GM12878 (cell line): ENCODE measurements around the gene PLA2G12B. TPM values are rescaled to one million over a fixed set of nuclear protein-coding genes. Genes with fewer than 3 reads are reported as not detected.

Experiments
- ATAC-seq: fragments of 200-7000 bp; cut with Tn5 transposase; 3 replicates; pipeline ENCODE4 v1.9.1; 2020; ENCODE audit warnings: mild to moderate bottlenecking, moderate library complexity
- BruUV-seq: library from RNA; stranded (reverse); fragments of 400-500 nt; replicated peaks from 2 replicates; lab custom pipeline; 2021; lab: Mats Ljungman, UMichigan
- CTCF ChIA-PET: fragments of 300-600 bp; sonication (Branson Sonifier 250); formaldehyde crosslinking; extraction: SDS; loops from one replicate; lab custom pipeline; 2021; ENCODE audit warnings: inconsistent platforms; lab: Yijun Ruan, JAX
- POLR2A ChIA-PET: fragments of 350-600 bp; formaldehyde crosslinking; extraction: SDS; loops from one replicate; lab custom pipeline; 2021; ENCODE audit warnings: inconsistent platforms; lab: Charles Lee
- RAD21 ChIA-PET: fragments of 300-600 bp; sonication (Branson Sonifier 250); formaldehyde crosslinking; loops from one replicate; lab custom pipeline; 2023; ENCODE audit warnings: antibody characterized with exemption; ENCODE audit not compliant: unreplicated experiment; lab: Charles Lee
- SMC1A ChIA-PET: fragments of 300-600 bp; sonication (Branson Sonifier 250); formaldehyde crosslinking; loops from one replicate; lab custom pipeline; 2023; ENCODE audit not compliant: unreplicated experiment, uncharacterized antibody; lab: Charles Lee
- DNase-seq: peaks from one replicate; pipeline ENCODE4 v3.0.0-alpha.2; 2011; ENCODE audit warnings: low read depth, low spot score
- FAIRE-seq: peaks from 3 replicates; lab custom pipeline; 2011; peaks lifted over from hg19 to GRCh38; lab: Jason Lieb, UNC
- H2AFZ ChIP-seq: 2 replicates; pipeline ENCODE4 v1.6.0; 2011; ENCODE audit warnings: low read depth, low read length, control low read depth; ENCODE audit not compliant: control insufficient read depth
- H3K27ac ChIP-seq: 2 replicates; pipeline ENCODE4 v1.5.1; 2011; ENCODE audit warnings: control low read depth; ENCODE audit not compliant: control insufficient read depth, insufficient read depth
- H3K27me3 ChIP-seq, 2 experiments: replicated peaks in 1 of 2; 2 replicates each; pipeline versions ENCODE4 v1.6.0 to v1.6.1; 2011; ENCODE audit warnings: low read length in 1 of 2; ENCODE audit not compliant: control insufficient read depth in 2 of 2, insufficient read depth in 2 of 2
- H3K36me3 ChIP-seq, 2 experiments: 2 replicates each; pipeline ENCODE4 v1.5.1; 2011; ENCODE audit warnings: low read length in 1 of 2; ENCODE audit not compliant: control insufficient read depth in 2 of 2, insufficient read depth in 2 of 2
- H3K4me1 ChIP-seq: 2 replicates; pipeline ENCODE4 v1.6.1; 2011; ENCODE audit warnings: mild to moderate bottlenecking, low read length, moderate library complexity, mixed read lengths; ENCODE audit not compliant: control insufficient read depth, insufficient read depth
- H3K4me2 ChIP-seq: 2 replicates; pipeline ENCODE4 v1.6.0; 2011; ENCODE audit warnings: control low read depth; ENCODE audit not compliant: control insufficient read depth, insufficient read depth
- H3K4me3 ChIP-seq: fragments of 200-600 bp; sonication (generic); 2 replicates; pipeline ENCODE4 v1.5.1; 2016
- H3K79me2 ChIP-seq: 2 replicates; pipeline ENCODE4 v1.6.0; 2011; ENCODE audit warnings: low read length; ENCODE audit not compliant: control insufficient read depth, insufficient read depth
- H3K9ac ChIP-seq: 2 replicates; pipeline ENCODE4 v1.8.0; 2011; ENCODE audit warnings: low read length, control low read depth, mixed read lengths; ENCODE audit not compliant: control insufficient read depth, insufficient read depth
- H3K9me3 ChIP-seq: replicated peaks from 3 replicates; pipeline ENCODE4 v1.5.1; 2011; ENCODE audit warnings: mild to moderate bottlenecking, low read length; ENCODE audit not compliant: control insufficient read depth, insufficient read depth
- H4K20me1 ChIP-seq: 2 replicates; pipeline ENCODE4 v1.6.0; 2011; ENCODE audit not compliant: control insufficient read depth, insufficient read depth
- BMI1 ChIP-seq: fragments of 450-650 bp; IDR thresholded peaks from 2 replicates; pipeline ENCODE4 v1.6.1; 2016; ENCODE audit warnings: mild to moderate bottlenecking, moderate library complexity, borderline replicate concordance
- CEBPB ChIP-seq, 2 experiments: fragments of 150-350 bp in 1 of 2; IDR thresholded peaks; 2 replicates each; pipeline ENCODE4 v1.6.1; 2012 to 2014; ENCODE audit warnings: low read depth in 2 of 2, low read length in 2 of 2, borderline replicate concordance in 1 of 2, inconsistent platforms in 1 of 2
- CHD2 ChIP-seq: IDR thresholded peaks from 2 replicates; pipeline ENCODE4 v1.6.1; 2011; ENCODE audit warnings: low read depth, low read length, improper control_type of control experiment, borderline replicate concordance
- EED ChIP-seq: sonication (generic); IDR thresholded peaks from 2 replicates; pipeline ENCODE4 v1.6.1; 2016; ENCODE audit warnings: antibody characterized with exemption, low read depth
- FOS ChIP-seq: IDR thresholded peaks from 3 replicates; pipeline ENCODE4 v1.6.1; 2011; ENCODE audit warnings: borderline replicate concordance; ENCODE audit not compliant: insufficient read length; ENCODE audit errors: extremely low read depth
- GABPA ChIP-seq: IDR thresholded peaks from 2 replicates; pipeline ENCODE4 v1.6.1; 2014; ENCODE audit warnings: antibody characterized with exemption, low read depth, mild to moderate bottlenecking, inconsistent platforms
- GATAD2B ChIP-seq: fragments of 450-650 bp; conservative IDR thresholded peaks from 2 replicates; pipeline ENCODE4 v1.6.1; 2017; ENCODE audit warnings: low read depth, mild to moderate bottlenecking, moderate library complexity
- HCFC1 ChIP-seq: fragments of 150-350 bp; IDR thresholded peaks from 2 replicates; pipeline ENCODE4 v1.6.1; 2014; ENCODE audit warnings: low read length
- KLF5 ChIP-seq: fragments of 450-650 bp; IDR thresholded peaks from 2 replicates; pipeline ENCODE4 v1.6.1; 2014; ENCODE audit warnings: mild to moderate bottlenecking; ENCODE audit not compliant: partially characterized antibody
- PBX3 ChIP-seq: IDR thresholded peaks from 2 replicates; pipeline ENCODE4 v1.6.1; 2011; ENCODE audit warnings: mild to moderate bottlenecking, low read depth, low read length, moderate library complexity; ENCODE audit not compliant: insufficient replicate concordance
- RAD51 ChIP-seq: fragments of 450-650 bp; IDR thresholded peaks from 2 replicates; pipeline ENCODE4 v1.6.1; 2016; ENCODE audit warnings: moderate library complexity, mild to moderate bottlenecking, inconsistent platforms
- TAF1 ChIP-seq: IDR thresholded peaks from 2 replicates; pipeline ENCODE4 v1.6.1; 2011; ENCODE audit warnings: mild to moderate bottlenecking, low read depth, low read length, borderline replicate concordance
- ZNF217 ChIP-seq: fragments of 450-650 bp; IDR thresholded peaks from 2 replicates; pipeline ENCODE4 v1.6.1; 2017; ENCODE audit warnings: antibody characterized with exemption, mild to moderate bottlenecking
- WGBS: methylation state at CpG from one replicate; pipeline ENCODE4 v1.1.6; 2016; ENCODE audit warnings: low lambda C conversion rate; ENCODE audit not compliant: insufficient replicate concordance, insufficient coverage; ENCODE audit errors: missing lambda C conversion rate; 5-methylcytosine and 5-hydroxymethylcytosine counted together
- in situ Hi-C: fragments of 300-500 bp; cut with MboI; formaldehyde crosslinking; loops from 9 replicates; pipeline ENCODE4 v1.14.3; 2018; ENCODE audit warnings: mixed read lengths
- intact Hi-C: fragments of 100-400 bp; cut with micrococcal nuclease; formaldehyde crosslinking; loops from one replicate; pipeline ENCODE4 v1.14.2; 2022; ENCODE audit not compliant: unreplicated experiment
- polyA plus RNA-seq, 11 experiments: library from polyadenylated mRNA; depleted of rRNA in 4 of 11; unstranded in 6 of 11; stranded (reverse) in 5 of 11; fragments of >200 nt; fragmentation: Nextera tagmentation in 4 of 11; fragmentation: Illumina TruSeq in 1 of 11; extraction: Ambion mirVana in 4 of 11; extraction: Trizol in 1 of 11; gene quantifications; 1 replicate in 1 of 11; 2 replicates in 10 of 11; pipeline versions ENCODE4 v1.2.1 to v1.2.3, GENCODE V29; 2011 to 2016; ENCODE audit warnings: inconsistent platforms in 2 of 11, missing spikeins in 2 of 11, low read depth in 1 of 11
- total RNA-seq, 4 experiments: library from RNA; depleted of rRNA in 3 of 4; stranded (reverse); fragments of >200 nt in 3 of 4; fragmentation: Illumina TruSeq in 1 of 4; extraction: Trizol in 1 of 4; gene quantifications; 2 replicates each; pipeline versions ENCODE4 v1.2.1 to v1.2.3, GENCODE V29; 2013 to 2021
- TF ChIP-seq, protein P1 (sequence below): fragments of 450-650 bp; IDR thresholded peaks from 2 replicates; pipeline ENCODE4 v1.6.1; 2017; ENCODE audit warnings: low read depth, mild to moderate bottlenecking, moderate library complexity

The PLA2G12B gene
- total and polyA plus RNA-seq, 10 of the 15 experiments (the other 5 are each of a cell fraction or from before 2014, with no cell fraction given) = not detected

- DNase-seq = no peak
- WGBS = 66% methylated on average over 2 of the region's 2 CpGs
Observed at GRCh38 chr10:72930276-72930675, 24.3 kb downstream of the PLA2G12B start.

DNA sequence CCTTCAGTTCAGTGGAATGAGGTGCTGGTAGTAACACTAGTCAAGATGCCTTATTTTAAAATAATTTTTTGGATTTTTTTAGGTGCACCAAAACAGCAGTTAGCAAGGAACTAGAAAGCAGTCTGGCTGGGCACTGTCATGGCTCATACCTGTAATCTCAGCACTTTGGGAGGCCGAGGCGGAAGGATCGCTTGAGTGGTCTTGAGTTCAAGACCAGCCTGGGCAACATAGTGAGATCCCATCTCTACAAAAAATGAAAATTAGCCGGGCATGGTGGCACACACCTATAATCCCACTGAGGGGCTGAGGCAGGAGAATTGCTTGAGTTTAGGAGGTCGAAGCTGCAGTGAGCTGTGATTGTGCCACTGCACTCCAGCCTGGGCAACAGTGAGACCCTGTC is 25.8 kb downstream of the PLA2G12B start:
- POLR2A ChIA-PET = no interaction called here
- Histone ChIP-seq H3K9me3 (no peaks in the 10 kb centered on the region), H3K9ac (no peak overlapping the region), H3K79me2 (no peaks in the 10 kb centered on the region), H3K36me3 (no peaks in the 10 kb centered on the region), H3K27ac (no peak overlapping the region), H3K4me3 (no peak overlapping the region), H3K27me3 (no peaks in the 10 kb centered on the region), H3K4me1 (no peaks in the 10 kb centered on the region), H3K4me2 (no peak overlapping the region), H4K20me1 (no peaks in the 10 kb centered on the region), H2AFZ (no peak overlapping the region)
- FAIRE-seq = no peak
- RAD21 ChIA-PET = no interaction called here
- TF ChIP-seq GABPA (no peak), HCFC1 (no peak), CEBPB (IDR thresholded peaks at IDR 0.05; ENCODE audit: borderline replicate concordance in 1 of 2, low read depth in 2 of 2, low read length in 2 of 2) (no peak)
- TF ChIP-seq, protein P1, sequence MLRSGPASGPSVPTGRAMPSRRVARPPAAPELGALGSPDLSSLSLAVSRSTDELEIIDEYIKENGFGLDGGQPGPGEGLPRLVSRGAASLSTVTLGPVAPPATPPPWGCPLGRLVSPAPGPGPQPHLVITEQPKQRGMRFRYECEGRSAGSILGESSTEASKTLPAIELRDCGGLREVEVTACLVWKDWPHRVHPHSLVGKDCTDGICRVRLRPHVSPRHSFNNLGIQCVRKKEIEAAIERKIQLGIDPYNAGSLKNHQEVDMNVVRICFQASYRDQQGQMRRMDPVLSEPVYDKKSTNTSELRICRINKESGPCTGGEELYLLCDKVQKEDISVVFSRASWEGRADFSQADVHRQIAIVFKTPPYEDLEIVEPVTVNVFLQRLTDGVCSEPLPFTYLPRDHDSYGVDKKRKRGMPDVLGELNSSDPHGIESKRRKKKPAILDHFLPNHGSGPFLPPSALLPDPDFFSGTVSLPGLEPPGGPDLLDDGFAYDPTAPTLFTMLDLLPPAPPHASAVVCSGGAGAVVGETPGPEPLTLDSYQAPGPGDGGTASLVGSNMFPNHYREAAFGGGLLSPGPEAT = no peak
- WGBS = 77% methylated on average over 5 of the region's 5 CpGs
- in situ Hi-C loops (no loop called here), intact Hi-C loops (no loop called here)
- no peak for ATAC-seq
- CTCF ChIA-PET = no interaction called here
- SMC1A ChIA-PET = no interaction called here
- DNase-seq = no peak
- BruUV-seq = no TSS peak

More at GRCh38 chr10:72930276-72930675, 24.3 kb downstream of the PLA2G12B start:
- Histone ChIP-seq H3K9ac (no peak overlapping the region), H3K27me3 (no peaks in the 10 kb centered on the region), H3K79me2 (no peaks in the 10 kb centered on the region), H3K36me3 (no peaks in the 10 kb centered on the region), H3K9me3 (no peaks in the 10 kb centered on the region), H3K27ac (no peak overlapping the region), H4K20me1 (no peaks in the 10 kb centered on the region), H3K4me2 (no peak overlapping the region), H3K4me1 (no peaks in the 10 kb centered on the region), H3K4me3 (no peak overlapping the region), H2AFZ (no peak overlapping the region)
- ATAC-seq = no peak
- no TSS peak for BruUV-seq
- FAIRE-seq = no peak
- TF ChIP-seq GATAD2B (no peak), BMI1 (no peak), FOS (no peak), RAD51 (no peak), EED (no peak), TAF1 (no peak), KLF5 (no peak), CHD2 (no peak), PBX3 (no peak), ZNF217 (no peak)
- in situ Hi-C loops (no loop called here), intact Hi-C loops (no loop called here)
- ChIA-PET RAD21 (no interaction called here), SMC1A (no interaction called here), POLR2A (no interaction called here), CTCF (no interaction called here)
